Measurements from ENCODE around the gene LYST.
"Not testable (repeated sequence)": the region's sequence is repeated elsewhere in the genome, so short reads cannot be mapped to it uniquely, and the experiment has no call there.

The LYST gene

GRCh38 chr1:235907187-235907896 lies 40.6 kb upstream of the LYST start:
- WGBS (ENCODE audit: extremely low coverage, insufficient coverage, insufficient read length), result no CpG with 5 or more reads among the region's 12 CpGs
- no peak overlapping the region for H3K4me3 ChIP-seq (ENCODE audit: low read depth, low read length)
- peak overlapping the region; percentile 4 for H2BK12ac ChIP-seq (ENCODE audit: low read length)

DNA sequence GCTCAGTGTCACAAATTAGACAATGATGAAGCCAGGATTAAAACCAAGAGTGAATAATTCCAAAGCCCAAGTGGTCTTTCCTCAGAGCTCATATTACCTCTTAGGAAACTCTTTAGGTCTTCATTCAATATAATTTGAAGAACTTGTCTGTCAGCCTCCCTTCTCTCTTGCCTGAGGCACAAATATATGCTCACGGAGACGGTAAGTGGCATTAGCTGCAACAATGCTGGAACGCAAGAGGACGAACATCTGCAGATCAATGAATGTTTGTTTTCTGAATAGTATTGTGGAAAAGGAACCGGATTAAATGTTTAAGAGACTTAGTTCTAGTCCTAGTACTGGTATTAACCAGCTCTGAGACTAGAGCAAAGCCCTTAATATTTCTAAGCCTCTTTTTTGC lies 39.7 kb upstream of the LYST start:
- H2AFZ ChIP-seq (ENCODE audit: insufficient read depth, low read length, poor library complexity), result no peak overlapping the region
- peaks cover 2 to 14% of the 10 kb centered on the region in 2 experiments for H3K4me1 ChIP-seq (ENCODE audit: control insufficient read depth in 1 of 2, insufficient read depth in 2 of 2, low read length in 2 of 2)
- no peak overlapping the region for H2BK120ac ChIP-seq (ENCODE audit: insufficient read depth, low read length, poor library complexity)
- H3K9me3 ChIP-seq (ENCODE audit: insufficient read depth, low read depth, low read length), result no peaks in the 10 kb centered on the region
- H3K27me3 ChIP-seq (ENCODE audit: insufficient read depth, low read length), result no peaks in the 10 kb centered on the region
- no peak overlapping the region for H3K23ac ChIP-seq (ENCODE audit: low read length)
- DNase-seq, result peak; percentile 27 to 78
- no peak overlapping the region for H3K14ac ChIP-seq (ENCODE audit: low read length)
- H4K12ac ChIP-seq (ENCODE audit: low read depth, low read length), result no peak overlapping the region
- no peak overlapping the region for H2BK5ac ChIP-seq (ENCODE audit: low read depth, low read length, poor library complexity)
- H2BK12ac ChIP-seq (ENCODE audit: low read length), result no peak overlapping the region
- H3K4me2 ChIP-seq (ENCODE audit: low read length), result no peak overlapping the region
- H3K27ac ChIP-seq (ENCODE audit: low read depth, low read length), result no peak overlapping the region
- H4K91ac ChIP-seq (ENCODE audit: low read depth, low read length), result no peak overlapping the region
- H4K8ac ChIP-seq (ENCODE audit: low read depth, low read length), result no peak overlapping the region
- no peaks in the 10 kb centered on the region for H3K79me2 ChIP-seq (ENCODE audit: control insufficient read depth, insufficient read depth, low read length, poor library complexity)
- WGBS (ENCODE audit: extremely low coverage, insufficient coverage, insufficient read length), result no CpG with 5 or more reads among the region's 5 CpGs
- no peak overlapping the region for H2AK5ac ChIP-seq (ENCODE audit: low read length)
- no peak overlapping the region for H3K4ac ChIP-seq (ENCODE audit: low read depth, low read length)
- H3K36me3 ChIP-seq (ENCODE audit: control insufficient read depth in 1 of 2, insufficient read depth in 2 of 2, low read length in 2 of 2), result no peaks in the 10 kb centered on the region
- no peak overlapping the region for H3K9ac ChIP-seq (ENCODE audit: low read length)
- peaks cover under 1% of the 10 kb centered on the region for H3K79me1 ChIP-seq (ENCODE audit: low read length)
- no peak overlapping the region for H3K4me3 ChIP-seq (ENCODE audit: low read depth, low read length)
- H3K18ac ChIP-seq (ENCODE audit: low read length), result no peak overlapping the region

More at GRCh38 chr1:235907187-235907896, 40.6 kb upstream of the LYST start:
- H2AFZ ChIP-seq (ENCODE audit: insufficient read depth, low read length, poor library complexity), result no peak overlapping the region
- no peak overlapping the region for H3K9ac ChIP-seq (ENCODE audit: low read length)
- peak overlapping the region; percentile 25 for H4K91ac ChIP-seq (ENCODE audit: low read depth, low read length)
- no peak overlapping the region for H4K12ac ChIP-seq (ENCODE audit: low read depth, low read length)
- no peak overlapping the region for H2BK5ac ChIP-seq (ENCODE audit: low read depth, low read length, poor library complexity)
- no peak overlapping the region for H3K14ac ChIP-seq (ENCODE audit: low read length)
- DNase-seq, result no peak
- H3K18ac ChIP-seq (ENCODE audit: low read length), result no peak overlapping the region
- H3K79me1 ChIP-seq (ENCODE audit: low read length), result peaks cover 6% of the 10 kb centered on the region
- no peak overlapping the region for H3K4ac ChIP-seq (ENCODE audit: low read depth, low read length)
- H3K27ac ChIP-seq (ENCODE audit: low read depth, low read length), result no peak overlapping the region
- no peaks in the 10 kb centered on the region for H3K79me2 ChIP-seq (ENCODE audit: control insufficient read depth, insufficient read depth, low read length, poor library complexity)
- H2AK5ac ChIP-seq (ENCODE audit: low read length), result no peak overlapping the region
- H3K27me3 ChIP-seq (ENCODE audit: insufficient read depth, low read length), result no peaks in the 10 kb centered on the region
- no peaks in the 10 kb centered on the region for H3K36me3 ChIP-seq (ENCODE audit: control insufficient read depth in 1 of 2, insufficient read depth in 2 of 2, low read length in 2 of 2)
- no peak overlapping the region for H2BK120ac ChIP-seq (ENCODE audit: insufficient read depth, low read length, poor library complexity)
- no peak overlapping the region for H4K8ac ChIP-seq (ENCODE audit: low read depth, low read length)
- no peaks in the 10 kb centered on the region for H3K9me3 ChIP-seq (ENCODE audit: insufficient read depth, low read depth, low read length)
- H3K23ac ChIP-seq (ENCODE audit: low read length), result no peak overlapping the region
- H3K4me1 ChIP-seq (ENCODE audit: control insufficient read depth in 1 of 2, insufficient read depth in 2 of 2, low read length in 2 of 2), result peaks cover 7 to 20% of the 10 kb centered on the region in 2 experiments
- no peak overlapping the region for H3K4me2 ChIP-seq (ENCODE audit: low read length)

- H3K23ac ChIP-seq (ENCODE audit: low read length); H2BK12ac ChIP-seq (ENCODE audit: low read length); H4K8ac ChIP-seq (ENCODE audit: low read depth, low read length); H3K4ac ChIP-seq (ENCODE audit: low read depth, low read length); H3K18ac ChIP-seq (ENCODE audit: low read length); DNase-seq; H2BK120ac ChIP-seq (ENCODE audit: insufficient read depth, low read length, poor library complexity); H3K27ac ChIP-seq (ENCODE audit: low read depth, low read length); H3K4me2 ChIP-seq (ENCODE audit: low read length); H2AK5ac ChIP-seq (ENCODE audit: low read length); H3K14ac ChIP-seq (ENCODE audit: low read length); H2AFZ ChIP-seq (ENCODE audit: insufficient read depth, low read length, poor library complexity); H4K12ac ChIP-seq (ENCODE audit: low read depth, low read length); H3K27me3 ChIP-seq (ENCODE audit: insufficient read depth, low read length); H3K79me2 ChIP-seq (ENCODE audit: control insufficient read depth, insufficient read depth, low read length, poor library complexity); H3K79me1 ChIP-seq (ENCODE audit: low read length); H2BK5ac ChIP-seq (ENCODE audit: low read depth, low read length, poor library complexity); H3K36me3 ChIP-seq (ENCODE audit: control insufficient read depth in 1 of 2, insufficient read depth in 2 of 2, low read length in 2 of 2); H3K9me3 ChIP-seq (ENCODE audit: insufficient read depth, low read depth, low read length); H3K4me3 ChIP-seq (ENCODE audit: low read depth, low read length); H3K9ac ChIP-seq (ENCODE audit: low read length); H4K91ac ChIP-seq (ENCODE audit: low read depth, low read length): not testable (repeated sequence)
- no CpG with 5 or more reads among the region's 2 CpGs for WGBS (ENCODE audit: extremely low coverage, insufficient coverage, insufficient read length)
- H3K4me1 ChIP-seq (ENCODE audit: control insufficient read depth in 1 of 2, insufficient read depth in 2 of 2, low read length in 2 of 2), result peaks cover 0 to 11% of the 10 kb centered on the region in 2 experiments
These were observed 37.1 kb upstream of the LYST start for GRCh38 chr1:235903809-235904208.

GRCh38 chr1:235902677-235903542 lies 36.2 kb upstream of the LYST start:
- Histone ChIP-seq H3K79me2 (ENCODE audit: control insufficient read depth, insufficient read depth, low read length, poor library complexity) (no peaks in the 10 kb centered on the region), H2BK12ac (ENCODE audit: low read length) (no peak overlapping the region), H3K14ac (ENCODE audit: low read length) (no peak overlapping the region), H3K4me2 (ENCODE audit: low read length) (no peak overlapping the region), H3K4ac (ENCODE audit: low read depth, low read length) (no peak overlapping the region), H4K12ac (ENCODE audit: low read depth, low read length) (no peak overlapping the region), H3K36me3 (ENCODE audit: control insufficient read depth in 1 of 2, insufficient read depth in 2 of 2, low read length in 2 of 2) (no peaks in the 10 kb centered on the region), H3K4me3 (ENCODE audit: low read depth, low read length) (no peak overlapping the region), H2AFZ (ENCODE audit: insufficient read depth, low read length, poor library complexity) (no peak overlapping the region), H3K18ac (ENCODE audit: low read length) (peak overlapping the region; percentile 27), H2BK5ac (ENCODE audit: low read depth, low read length, poor library complexity) (no peak overlapping the region), H4K91ac (ENCODE audit: low read depth, low read length) (no peak overlapping the region), H3K4me1 (ENCODE audit: control insufficient read depth in 1 of 2, insufficient read depth in 2 of 2, low read length in 2 of 2) (peaks cover 0 to 8% of the 10 kb centered on the region in 2 experiments), H4K8ac (ENCODE audit: low read depth, low read length) (no peak overlapping the region), H3K27me3 (ENCODE audit: insufficient read depth, low read length) (no peaks in the 10 kb centered on the region), H3K9me3 (ENCODE audit: insufficient read depth, low read depth, low read length) (no peaks in the 10 kb centered on the region), H2AK5ac (ENCODE audit: low read length) (no peak overlapping the region), H3K79me1 (ENCODE audit: low read length) (no peaks in the 10 kb centered on the region), H3K23ac (ENCODE audit: low read length) (no peak overlapping the region), H3K27ac (ENCODE audit: low read depth, low read length) (no peak overlapping the region), H3K9ac (ENCODE audit: low read length) (no peak overlapping the region), H2BK120ac (ENCODE audit: insufficient read depth, low read length, poor library complexity) (no peak overlapping the region)
- DNase-seq, result no peak
- whole genome bisulfite sequencing (ENCODE audit: extremely low coverage, insufficient coverage, insufficient read length), result no CpG with 5 or more reads among the region's 7 CpGs

Data from trophoblast cell (in vitro differentiated cells and primary cell).